Calu3 (cell line): ENCODE results near the gene CPXM1. TPM values are rescaled to one million over a fixed set of nuclear protein-coding genes. Genes with fewer than 3 reads are reported as not detected.

Source experiments
- BruUV-seq: library from RNA; stranded (reverse); fragments of 400-500 nt; replicated peaks from 2 replicates; lab custom pipeline; 2021; lab: Mats Ljungman, UMichigan
- CTCF ChIA-PET: fragments of 300-600 bp; sonication (Branson Sonifier 250); formaldehyde crosslinking; loops from one replicate; lab custom pipeline; 2022; ENCODE audit warnings: antibody characterized with exemption; lab: Charles Lee
- DNase-seq: peaks from one replicate; pipeline ENCODE4 v3.0.0; 2022
- H3K27ac Mint-ChIP-seq: one replicate; pipeline ENCODE4 v1.8.0; 2022; ENCODE audit warnings: mixed read lengths; ENCODE audit not compliant: unreplicated experiment
- H3K27me3 Mint-ChIP-seq: one replicate; pipeline ENCODE4 v1.8.0; 2022; ENCODE audit warnings: mixed read lengths; ENCODE audit not compliant: unreplicated experiment
- H3K36me3 Mint-ChIP-seq: one replicate; pipeline ENCODE4 v1.8.0; 2022; ENCODE audit warnings: mild to moderate bottlenecking, moderate library complexity, mixed read lengths; ENCODE audit not compliant: insufficient read depth, unreplicated experiment
- H3K4me1 Mint-ChIP-seq: one replicate; pipeline ENCODE4 v1.8.0; 2022; ENCODE audit warnings: mild to moderate bottlenecking, low read depth, mixed read lengths; ENCODE audit not compliant: unreplicated experiment
- H3K4me3 Mint-ChIP-seq: one replicate; pipeline ENCODE4 v1.8.0; 2022; ENCODE audit warnings: mild to moderate bottlenecking, low read depth, moderate library complexity, mixed read lengths; ENCODE audit not compliant: unreplicated experiment
- H3K9me3 Mint-ChIP-seq: one replicate; pipeline ENCODE4 v1.8.0; 2022; ENCODE audit warnings: low read depth, mixed read lengths; ENCODE audit not compliant: unreplicated experiment
- CTCF ChIP-seq: fragments of 200-600 bp; IDR thresholded peaks from one replicate; pipeline ENCODE4 v1.8.0; 2022; ENCODE audit warnings: antibody characterized with exemption; ENCODE audit not compliant: unreplicated experiment
- intact Hi-C: fragments of 100-400 bp; cut with micrococcal nuclease; formaldehyde crosslinking; loops from one replicate; pipeline ENCODE4 v1.10.0; 2022; ENCODE audit not compliant: unreplicated experiment
- total RNA-seq: library from RNA; stranded (reverse); gene quantifications from 2 replicates; pipeline ENCODE4 v1.2.3, GENCODE V29; 2022

The CPXM1 gene
- total RNA-seq, 1 experiment from 2014 or later, result 0.14 TPM

GRCh38 chr20:2751878-2752566, 48.4 kb downstream of the CPXM1 start:
- Mint-ChIP-seq H3K9me3 (no peaks in the 10 kb centered on the region), H3K27me3 (peaks cover 80% of the 10 kb centered on the region), H3K27ac (no peak overlapping the region), H3K36me3 (no peaks in the 10 kb centered on the region), H3K4me3 (peak overlapping the region; percentile 67), H3K4me1 (peaks cover 12% of the 10 kb centered on the region)
- TF ChIP-seq CTCF, result no peak
- DNase-seq, result peak; percentile 31
- intact Hi-C loops, result no loop called here
- CTCF ChIA-PET, result no interaction called here
- BruUV-seq, result no TSS peak

- CTCF ChIA-PET, result no interaction called here
These were observed 49.0 kb downstream of the CPXM1 start for GRCh38 chr20:2751347-2751877.

GRCh38 chr20:2750491-2751251, 49.8 kb downstream of the CPXM1 start:
- Mint-ChIP-seq H3K9me3 (no peaks in the 10 kb centered on the region), H3K27ac (no peak overlapping the region), H3K4me3 (peak overlapping the region; percentile 28), H3K4me1 (peaks cover 12% of the 10 kb centered on the region), H3K36me3 (no peaks in the 10 kb centered on the region), H3K27me3 (peaks cover 80% of the 10 kb centered on the region)
- TF ChIP-seq CTCF, result no peak
- BruUV-seq, result no TSS peak
- intact Hi-C loops, result no loop called here
- CTCF ChIA-PET, result no interaction called here
- DNase-seq, result no peak

More at GRCh38 chr20:2751347-2751877, 49.0 kb downstream of the CPXM1 start:
- no peak for DNase-seq
- peak overlapping the region; percentile 28 for H3K4me3 Mint-ChIP-seq
- TF ChIP-seq CTCF, result no peak
- H3K27ac Mint-ChIP-seq, result no peak overlapping the region
- BruUV-seq, result no TSS peak
- no peaks in the 10 kb centered on the region for H3K36me3 Mint-ChIP-seq
- peaks cover 12% of the 10 kb centered on the region for H3K4me1 Mint-ChIP-seq
- peaks cover 80% of the 10 kb centered on the region for H3K27me3 Mint-ChIP-seq
- H3K9me3 Mint-ChIP-seq, result no peaks in the 10 kb centered on the region
- intact Hi-C loops, result no loop called here

- H3K4me3 Mint-ChIP-seq, result no peak overlapping the region
- no TSS peak for BruUV-seq
These were observed 50.4 kb downstream of the CPXM1 start for GRCh38 chr20:2749951-2750490.

More at GRCh38 chr20:2749951-2750490, 50.4 kb downstream of the CPXM1 start:
- Mint-ChIP-seq H3K4me1 (peaks cover 12% of the 10 kb centered on the region), H3K27ac (no peak overlapping the region), H3K27me3 (peaks cover 77% of the 10 kb centered on the region), H3K9me3 (no peaks in the 10 kb centered on the region), H3K36me3 (no peaks in the 10 kb centered on the region)
- DNase-seq, result no peak
- intact Hi-C loops, result no loop called here
- CTCF ChIA-PET, result no interaction called here
- TF ChIP-seq CTCF, result no peak
